ENCODE data around the gene PAX2.
A peak's percentile ranks its signal among the peaks of the same experiment; 100 is the strongest.

The PAX2 gene

GRCh38 chr10:100725869-100726426, 19.4 kb upstream of the PAX2 start:
- TF ChIP-seq, protein P1, sequence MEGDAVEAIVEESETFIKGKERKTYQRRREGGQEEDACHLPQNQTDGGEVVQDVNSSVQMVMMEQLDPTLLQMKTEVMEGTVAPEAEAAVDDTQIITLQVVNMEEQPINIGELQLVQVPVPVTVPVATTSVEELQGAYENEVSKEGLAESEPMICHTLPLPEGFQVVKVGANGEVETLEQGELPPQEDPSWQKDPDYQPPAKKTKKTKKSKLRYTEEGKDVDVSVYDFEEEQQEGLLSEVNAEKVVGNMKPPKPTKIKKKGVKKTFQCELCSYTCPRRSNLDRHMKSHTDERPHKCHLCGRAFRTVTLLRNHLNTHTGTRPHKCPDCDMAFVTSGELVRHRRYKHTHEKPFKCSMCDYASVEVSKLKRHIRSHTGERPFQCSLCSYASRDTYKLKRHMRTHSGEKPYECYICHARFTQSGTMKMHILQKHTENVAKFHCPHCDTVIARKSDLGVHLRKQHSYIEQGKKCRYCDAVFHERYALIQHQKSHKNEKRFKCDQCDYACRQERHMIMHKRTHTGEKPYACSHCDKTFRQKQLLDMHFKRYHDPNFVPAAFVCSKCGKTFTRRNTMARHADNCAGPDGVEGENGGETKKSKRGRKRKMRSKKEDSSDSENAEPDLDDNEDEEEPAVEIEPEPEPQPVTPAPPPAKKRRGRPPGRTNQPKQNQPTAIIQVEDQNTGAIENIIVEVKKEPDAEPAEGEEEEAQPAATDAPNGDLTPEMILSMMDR (conservative IDR thresholded peaks at IDR 0.05): no peak

GRCh38 chr10:100727808-100728207, 17.6 kb upstream of the PAX2 start:
- TF ChIP-seq, protein P1 (conservative IDR thresholded peaks at IDR 0.05): no peak
- H3K27ac ChIP-seq: no peak overlapping the region

More at GRCh38 chr10:100725869-100726426, 19.4 kb upstream of the PAX2 start:
- H3K27ac ChIP-seq: no peak overlapping the region

DNA sequence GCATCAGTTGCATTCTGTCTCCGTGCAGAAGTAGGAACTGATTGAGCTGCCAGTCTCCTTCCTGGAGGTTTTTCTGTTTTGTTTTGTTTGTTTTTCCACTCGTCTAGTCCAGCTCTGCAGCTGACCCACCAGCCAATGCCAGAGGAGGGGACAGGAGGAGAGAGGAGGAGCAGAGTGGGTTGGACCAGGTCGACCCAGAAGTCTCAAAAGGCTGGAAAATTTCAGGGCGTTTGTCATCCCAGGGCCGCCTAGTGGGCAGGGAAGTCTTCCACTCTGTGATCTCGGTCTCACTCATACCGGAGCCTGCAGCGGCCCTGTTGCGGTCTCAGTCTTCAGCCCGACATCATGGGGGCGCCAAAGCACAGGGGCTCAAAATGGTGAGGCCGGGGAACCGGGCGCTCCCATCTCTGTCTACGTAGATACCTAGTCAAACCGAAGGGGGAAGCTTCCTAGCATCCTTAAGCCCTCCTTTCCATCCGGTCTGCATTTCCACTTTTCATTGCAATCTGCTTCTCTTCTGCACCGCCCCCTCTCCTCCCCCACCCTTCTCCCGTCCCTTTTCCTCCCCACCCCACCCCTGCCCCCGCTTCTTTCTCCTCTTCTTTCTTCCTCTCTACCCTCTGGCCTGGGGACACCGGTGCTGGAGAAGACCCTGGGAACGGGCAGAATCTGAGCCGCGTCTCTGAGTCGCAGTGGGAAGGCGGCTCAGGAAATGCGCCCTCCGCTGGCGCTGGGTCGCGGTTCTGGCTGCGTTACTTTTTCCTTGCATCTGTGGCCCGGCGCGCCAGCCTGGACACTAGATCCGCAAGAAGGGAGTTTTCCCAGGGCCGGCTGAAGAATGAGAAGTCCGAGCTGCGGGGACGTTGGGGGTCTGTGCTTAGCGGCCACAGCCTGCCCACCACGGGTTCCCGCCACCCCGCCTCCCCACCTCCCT, 16.2 kb upstream of the PAX2 start:
- H3K27ac ChIP-seq: peak overlapping the region; percentile 23; the same call in 1 of the 2 replicates
- TF ChIP-seq, protein P1 (conservative IDR thresholded peaks at IDR 0.05): peak; percentile 76

DNA sequence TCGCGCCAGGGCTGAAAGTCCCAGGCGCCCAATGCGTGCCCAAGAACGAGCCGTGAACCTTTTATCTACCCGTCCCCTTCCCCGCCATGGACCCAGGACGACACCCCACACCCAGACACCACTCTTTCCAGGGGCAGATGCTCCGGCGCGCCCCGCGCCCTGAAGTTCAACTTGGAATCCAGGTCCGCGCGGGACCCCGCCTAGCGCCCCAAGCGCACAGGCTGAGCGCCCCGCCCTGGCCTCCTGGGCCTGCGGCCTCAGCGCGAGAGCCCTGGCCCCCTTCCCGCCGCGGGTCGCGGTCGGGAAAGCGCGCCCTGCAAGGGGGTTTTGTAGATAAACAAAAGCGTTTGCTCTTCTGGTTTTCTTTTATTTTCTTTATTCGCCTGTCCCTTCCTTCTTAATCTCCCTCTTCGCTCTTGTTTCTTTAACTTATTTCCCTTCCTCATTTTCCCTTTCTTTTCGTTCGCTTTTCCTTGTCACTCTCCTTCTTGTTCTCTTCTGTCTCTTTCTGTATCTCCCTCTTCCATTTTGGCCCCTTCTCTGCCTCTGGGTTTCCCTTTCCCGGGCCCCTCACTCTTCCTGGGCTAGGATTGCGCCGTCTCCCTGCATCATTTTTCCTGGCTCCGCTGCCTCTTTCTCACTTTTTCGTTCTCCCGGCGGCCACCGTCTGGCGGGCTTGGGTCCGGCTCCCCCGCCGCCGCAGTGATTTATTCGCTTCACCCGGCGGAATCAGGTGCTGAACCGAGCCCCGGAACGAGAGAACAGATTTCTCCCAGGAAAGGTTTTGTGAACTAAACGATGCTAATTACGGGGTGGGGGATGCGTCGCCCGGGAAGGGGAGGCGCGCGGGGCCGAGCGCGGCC, 15.3 kb upstream of the PAX2 start:
- no peak overlapping the region for H3K27ac ChIP-seq
- TF ChIP-seq, protein P1 (conservative IDR thresholded peaks at IDR 0.05): no peak

DNA sequence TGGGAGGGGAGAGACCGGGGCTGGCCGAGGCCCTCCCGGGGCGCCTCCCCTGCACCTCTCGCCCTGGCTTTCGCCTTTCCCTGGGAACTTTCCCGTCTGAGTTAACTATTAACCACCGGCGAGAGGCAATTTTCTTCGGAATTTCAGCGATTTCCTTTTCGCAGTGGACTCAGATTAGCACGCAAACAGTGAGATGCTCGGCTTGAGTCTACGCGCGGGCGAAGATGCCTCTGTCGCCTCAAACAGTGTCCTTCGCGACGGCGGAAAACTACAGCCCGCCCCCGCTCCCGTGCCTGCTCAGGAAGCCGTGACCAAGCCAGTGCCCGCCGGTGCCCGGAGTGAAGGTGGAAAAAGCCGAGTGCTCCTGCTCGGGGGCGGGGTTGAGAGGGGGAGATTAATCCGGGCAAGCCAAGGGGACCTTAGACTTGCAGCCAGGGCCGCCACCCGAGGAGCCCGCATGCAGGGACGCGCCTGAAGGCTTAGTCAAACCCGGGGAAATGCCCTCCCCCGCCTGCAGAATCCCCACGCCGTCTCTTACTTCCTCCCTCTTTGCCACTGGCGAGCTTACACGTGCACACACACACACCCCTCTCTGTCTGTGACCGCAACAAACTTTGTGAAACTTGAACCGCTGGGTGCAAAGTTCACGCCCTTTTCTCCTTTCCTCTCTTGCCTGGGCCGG, 14.5 kb upstream of the PAX2 start:
- H3K27ac ChIP-seq: no peak overlapping the region
- TF ChIP-seq, protein P1 (conservative IDR thresholded peaks at IDR 0.05): no peak

DNA sequence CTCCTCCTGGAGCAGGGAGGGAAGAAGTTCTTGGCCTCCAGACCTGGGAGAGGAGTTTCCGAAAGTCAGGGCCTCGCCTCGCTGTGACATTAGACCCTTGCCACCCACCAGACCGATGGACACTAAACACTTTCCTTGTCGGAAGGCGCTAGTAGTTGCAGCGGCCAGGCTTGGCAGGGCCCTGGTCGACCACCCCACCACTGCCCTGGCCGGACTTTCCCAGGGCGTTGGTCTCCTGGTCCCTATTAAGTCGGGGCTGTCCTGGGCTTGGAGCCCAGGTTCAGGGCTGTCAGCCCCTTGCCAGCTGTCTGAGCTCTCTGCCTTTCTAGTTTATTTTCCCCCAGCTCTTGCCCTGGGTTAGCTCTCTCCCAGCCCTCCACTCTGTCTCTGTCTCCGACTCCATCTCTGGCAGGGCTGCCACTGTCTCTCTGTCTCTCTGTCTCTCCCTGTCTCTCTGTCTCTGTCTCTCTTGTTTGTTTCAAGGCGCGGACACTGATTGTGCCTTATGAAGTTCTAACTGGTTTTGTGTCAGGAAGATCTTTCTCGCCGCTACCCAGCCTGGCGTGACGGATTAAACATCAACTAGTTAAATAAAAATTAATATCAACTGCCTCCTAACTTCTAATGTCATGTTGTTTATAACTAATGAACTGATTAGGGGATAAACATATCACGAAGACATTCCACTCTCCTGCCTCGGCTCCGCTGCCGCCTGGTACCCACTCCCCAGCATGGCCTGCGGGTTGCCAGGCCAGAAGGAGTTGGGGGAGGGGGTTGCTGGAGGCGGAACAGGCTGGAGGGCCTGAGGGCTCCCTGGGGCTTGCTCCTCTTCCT, 13.8 kb upstream of the PAX2 start:
- H3K27ac ChIP-seq: no peak overlapping the region
- TF ChIP-seq, protein P1 (conservative IDR thresholded peaks at IDR 0.05): no peak

All from VCaP (cell line).